NB4 (cell line): ENCODE results near the gene ERBB4.

Experiments
- POLR2A ChIP-seq: IDR thresholded peaks from 2 replicates; pipeline ENCODE4 v1.6.1; 2011; ENCODE audit warnings: mild to moderate bottlenecking; ENCODE audit not compliant: insufficient read length; ENCODE audit errors: extremely low read depth
- TF ChIP-seq, protein P1 (sequence below): IDR thresholded peaks from one replicate; pipeline ENCODE4 v1.5.1; 2012; ENCODE audit warnings: low read depth, low read length

DNA sequence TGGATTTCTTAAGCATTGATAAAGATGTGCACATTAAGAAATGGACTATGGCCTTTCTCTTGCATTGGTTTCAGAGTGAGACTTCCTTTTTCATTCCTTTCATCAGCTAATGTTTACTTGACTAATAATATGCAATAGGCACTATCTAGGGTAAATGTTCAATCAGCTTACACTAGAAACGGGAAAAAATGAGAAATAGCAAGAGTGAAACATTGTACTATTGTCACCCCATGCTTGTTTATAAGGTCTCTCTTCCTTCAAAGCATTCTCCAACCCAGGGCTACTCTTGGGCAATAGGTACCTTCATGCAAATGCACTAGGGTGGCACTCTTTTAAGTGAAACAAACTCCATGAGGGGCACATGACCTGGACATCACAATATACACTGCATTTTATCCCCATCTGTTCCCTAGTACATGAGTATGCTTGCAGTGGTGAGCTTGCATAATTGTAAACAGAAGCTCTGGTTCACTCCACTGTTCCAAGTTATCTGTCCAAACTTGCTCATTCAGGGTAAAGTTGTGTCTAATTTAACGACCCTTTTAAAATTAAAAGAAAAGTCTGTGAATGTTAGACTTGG lies 402.3 kb downstream of the ERBB4 start:
- TF ChIP-seq, protein P1, sequence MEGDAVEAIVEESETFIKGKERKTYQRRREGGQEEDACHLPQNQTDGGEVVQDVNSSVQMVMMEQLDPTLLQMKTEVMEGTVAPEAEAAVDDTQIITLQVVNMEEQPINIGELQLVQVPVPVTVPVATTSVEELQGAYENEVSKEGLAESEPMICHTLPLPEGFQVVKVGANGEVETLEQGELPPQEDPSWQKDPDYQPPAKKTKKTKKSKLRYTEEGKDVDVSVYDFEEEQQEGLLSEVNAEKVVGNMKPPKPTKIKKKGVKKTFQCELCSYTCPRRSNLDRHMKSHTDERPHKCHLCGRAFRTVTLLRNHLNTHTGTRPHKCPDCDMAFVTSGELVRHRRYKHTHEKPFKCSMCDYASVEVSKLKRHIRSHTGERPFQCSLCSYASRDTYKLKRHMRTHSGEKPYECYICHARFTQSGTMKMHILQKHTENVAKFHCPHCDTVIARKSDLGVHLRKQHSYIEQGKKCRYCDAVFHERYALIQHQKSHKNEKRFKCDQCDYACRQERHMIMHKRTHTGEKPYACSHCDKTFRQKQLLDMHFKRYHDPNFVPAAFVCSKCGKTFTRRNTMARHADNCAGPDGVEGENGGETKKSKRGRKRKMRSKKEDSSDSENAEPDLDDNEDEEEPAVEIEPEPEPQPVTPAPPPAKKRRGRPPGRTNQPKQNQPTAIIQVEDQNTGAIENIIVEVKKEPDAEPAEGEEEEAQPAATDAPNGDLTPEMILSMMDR: no peak
- TF ChIP-seq POLR2A: no peak
